GM20000 (cell line): Measurements from ENCODE around the gene RNF6.

ENCODE experiments used
- DNase-seq: peaks from one replicate; pipeline ENCODE4 v3.0.0; 2012; ENCODE audit warnings: low spot score
- CTCF ChIP-seq: IDR thresholded peaks from 2 replicates; pipeline ENCODE4 v1.5.1; 2012; ENCODE audit warnings: mild to moderate bottlenecking, control low read depth; ENCODE audit errors: extremely low read depth, missing control alignments

RNF6 gene

GRCh38 chr13:26186118-26186870, 35.8 kb downstream of the RNF6 start:
- TF ChIP-seq CTCF: peak; percentile 44

GRCh38 chr13:26185720-26186117, 36.4 kb downstream of the RNF6 start:
- TF ChIP-seq CTCF: no peak
- no peak for DNase-seq

More at GRCh38 chr13:26186118-26186870, 35.8 kb downstream of the RNF6 start:
- DNase-seq: peak; percentile 83

GRCh38 chr13:26184791-26185250, 37.3 kb downstream of the RNF6 start:
- peak; percentile 87 for TF ChIP-seq CTCF
- DNase-seq: peak; percentile 67

- TF ChIP-seq CTCF: no peak
- DNase-seq: no peak
These were observed 38.7 kb downstream of the RNF6 start for GRCh38 chr13:26183416-26183815.

GRCh38 chr13:26179344-26179743, 42.8 kb downstream of the RNF6 start:
- no peak for TF ChIP-seq CTCF
- DNase-seq: no peak

- no peak for DNase-seq
These were observed 53.3 kb downstream of the RNF6 start for GRCh38 chr13:26168835-26169234.

More at GRCh38 chr13:26168835-26169234, 53.3 kb downstream of the RNF6 start:
- no peak for TF ChIP-seq CTCF
